Measurements from ENCODE around the gene SEPTIN14. TPM values are rescaled to one million over a fixed set of nuclear protein-coding genes. Genes with fewer than 3 reads are reported as not detected.

SEPTIN14 gene
- total RNA-seq, 1 experiment from 2014 or later: not detected

- no peak overlapping the region for H2BK12ac ChIP-seq (ENCODE audit: insufficient read length, low read depth, low read length)
- no peaks in the 10 kb centered on the region for H3K4me1 ChIP-seq (ENCODE audit: insufficient read depth, low read length)
- H3K14ac ChIP-seq (ENCODE audit: insufficient read depth, low read length): no peak overlapping the region
- no peak overlapping the region for H3K27ac ChIP-seq (ENCODE audit: insufficient read length, low read depth, low read length)
- no peak overlapping the region for H4K8ac ChIP-seq (replicated peaks; ENCODE audit: insufficient read length, low read depth, low read length)
- Mint-ChIP-seq H3K4me1 (no peaks in the 10 kb centered on the region), H3K4me3 (no peak overlapping the region), H3K27ac (no peak overlapping the region), H3K36me3 (ENCODE audit: insufficient read depth in 1 of 3, low read depth in 3 of 3) (peaks cover 4 to 15% (median 13%) of the 10 kb centered on the region in 3 experiments; a peak in 5 of 7 replicates), H3K9me3 (peaks cover 63 to 91% of the 10 kb centered on the region in 2 experiments), H3K27me3 (ENCODE audit: low read depth) (peaks cover 7% of the 10 kb centered on the region)
- H3K9me3 ChIP-seq (ENCODE audit: control insufficient read depth, low read depth, low read length): peaks cover 8% of the 10 kb centered on the region
- H3K23ac ChIP-seq (ENCODE audit: insufficient read length, low read depth, low read length): no peak overlapping the region
- WGBS (ENCODE audit: extremely low coverage, insufficient read length, low lambda C conversion rate): no CpG with 5 or more reads among the region's 2 CpGs
- no peak overlapping the region for H2BK120ac ChIP-seq (ENCODE audit: low read depth, low read length, poor library complexity, severe bottlenecking)
- no peak overlapping the region for H2BK15ac ChIP-seq (ENCODE audit: low read depth, low read length)
- H3K4ac ChIP-seq (ENCODE audit: low read depth, low read length): no peak overlapping the region
- no peaks in the 10 kb centered on the region for H3K79me1 ChIP-seq (ENCODE audit: insufficient read depth, low read depth, low read length, poor library complexity, severe bottlenecking)
- H4K20me1 ChIP-seq (ENCODE audit: control insufficient read depth, insufficient read depth, insufficient read length): no peaks in the 10 kb centered on the region
- H2AK5ac ChIP-seq (ENCODE audit: insufficient read length, low read length): no peak overlapping the region
- no peak overlapping the region for H2BK5ac ChIP-seq (ENCODE audit: insufficient read length, low read length)
- H2AFZ ChIP-seq (ENCODE audit: low read length): no peak overlapping the region
- no peak for TF ChIP-seq CTCF (conservative IDR thresholded peaks at IDR 0.05)
- no peak for DNase-seq
- no peak overlapping the region for H3K18ac ChIP-seq (ENCODE audit: insufficient read length, low read depth, low read length)
- H4K91ac ChIP-seq (ENCODE audit: insufficient read length, low read depth, low read length): no peak overlapping the region
- H3T11ph ChIP-seq (ENCODE audit: low read length): no peak overlapping the region
- no peak overlapping the region for H4K5ac ChIP-seq (ENCODE audit: insufficient read length, low read depth, low read length)
- H2BK20ac ChIP-seq (ENCODE audit: low read depth, low read length, poor library complexity, severe bottlenecking): no peak overlapping the region
- no peaks in the 10 kb centered on the region for H3K23me2 ChIP-seq (ENCODE audit: insufficient read length, low read depth, low read length, poor library complexity, severe bottlenecking)
- no peak overlapping the region for H3K9ac ChIP-seq (ENCODE audit: extremely low read depth, insufficient read length, low read length)
- H3K79me2 ChIP-seq (ENCODE audit: insufficient read depth, low read length): no peaks in the 10 kb centered on the region
- no peaks in the 10 kb centered on the region for H3K27me3 ChIP-seq (ENCODE audit: insufficient read depth, low read length)
- H3K56ac ChIP-seq (ENCODE audit: insufficient read length, low read depth, low read length): no peak overlapping the region
- no peak overlapping the region for H3K4me2 ChIP-seq (ENCODE audit: insufficient read depth, insufficient read length, low read length)
Observed at GRCh38 chr7:55778631-55779030, 83.9 kb downstream of the SEPTIN14 start.
